ENCODE measurements around the gene WNT3.

The WNT3 gene

GRCh38 chr17:46800573-46800972 is 17.9 kb downstream of the WNT3 start:
- Histone ChIP-seq H3K27me3 (ENCODE audit: insufficient read depth, low read length) (0 out of 2 replicates have a peak, but pooled peaks cover 7% of the 10 kb centered on the region), H3K4me1 (ENCODE audit: insufficient read depth, low read length, severe bottlenecking) (no peaks in the 10 kb centered on the region), H3K4me3 (ENCODE audit: low read depth, low read length, poor library complexity, severe bottlenecking) (no peak overlapping the region), H3K36me3 (ENCODE audit: insufficient read depth, low read length) (no peaks in the 10 kb centered on the region), H3F3A (ENCODE audit: insufficient read depth, low read length) (no peaks in the 10 kb centered on the region), H3K79me2 (ENCODE audit: insufficient read depth, low read length) (no peaks in the 10 kb centered on the region), H2AFZ (ENCODE audit: low read length) (no peak overlapping the region), H3K9me3 (ENCODE audit: low read length) (no peaks in the 10 kb centered on the region), H3K27ac (ENCODE audit: low read depth, low read length, poor library complexity, severe bottlenecking) (no peak overlapping the region), H3K4me2 (ENCODE audit: low read length) (no peak overlapping the region), H4K20me1 (ENCODE audit: insufficient read depth, low read length) (no peaks in the 10 kb centered on the region), H3K9ac (ENCODE audit: low read length) (no peak overlapping the region), H3K9me2 (ENCODE audit: low read depth, low read length) (no peaks in the 10 kb centered on the region)
- TF ChIP-seq EZH2 (IDR thresholded peaks at IDR 0.05; ENCODE audit: borderline replicate concordance, low read length) (no peak), CTCF (IDR thresholded peaks at IDR 0.05; ENCODE audit: low read length) (no peak)

DNA sequence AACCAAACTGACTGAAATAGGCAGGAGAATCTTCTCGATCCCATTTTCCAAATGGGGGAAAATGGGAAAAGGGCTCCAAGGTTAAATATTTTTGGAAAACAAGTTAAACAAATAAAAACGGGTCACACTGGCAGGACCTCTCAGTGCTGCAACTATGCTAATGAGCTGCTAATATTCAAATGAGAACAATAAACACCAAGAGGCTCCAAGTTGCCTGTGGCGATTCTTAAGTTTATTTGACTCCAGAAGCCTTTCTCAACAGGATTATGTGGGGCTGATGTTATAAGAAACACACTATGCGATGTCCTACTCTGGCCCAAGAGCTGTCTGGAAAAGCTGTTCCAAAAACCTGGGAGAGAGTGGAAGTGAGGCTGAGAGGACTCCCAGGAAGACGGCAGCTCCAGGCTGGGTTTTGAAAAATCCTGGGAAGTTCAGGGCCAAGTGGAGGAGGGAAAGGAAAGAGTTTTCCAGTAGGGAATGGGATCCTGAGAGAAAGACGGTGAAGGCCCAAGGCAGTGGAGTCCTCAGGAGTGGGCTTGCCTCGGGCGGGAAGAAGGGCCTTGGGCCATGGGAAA is 21.4 kb downstream of the WNT3 start:
- Histone ChIP-seq H3K9ac (ENCODE audit: low read length) (no peak overlapping the region), H3K4me2 (ENCODE audit: low read length) (no peak overlapping the region), H3K27me3 (ENCODE audit: insufficient read depth, low read length) (peaks cover 12% of the 10 kb centered on the region; the same call in 1 of the 2 replicates), H4K20me1 (ENCODE audit: insufficient read depth, low read length) (no peaks in the 10 kb centered on the region), H3K4me1 (ENCODE audit: insufficient read depth, low read length, severe bottlenecking) (no peaks in the 10 kb centered on the region), H3K79me2 (ENCODE audit: insufficient read depth, low read length) (no peaks in the 10 kb centered on the region), H3K9me3 (ENCODE audit: low read length) (no peaks in the 10 kb centered on the region), H3K27ac (ENCODE audit: low read depth, low read length, poor library complexity, severe bottlenecking) (no peak overlapping the region), H2AFZ (ENCODE audit: low read length) (no peak overlapping the region), H3F3A (ENCODE audit: insufficient read depth, low read length) (no peaks in the 10 kb centered on the region), H3K9me2 (ENCODE audit: low read depth, low read length) (no peaks in the 10 kb centered on the region), H3K4me3 (ENCODE audit: low read depth, low read length, poor library complexity, severe bottlenecking) (no peak overlapping the region), H3K36me3 (ENCODE audit: insufficient read depth, low read length) (no peaks in the 10 kb centered on the region)
- TF ChIP-seq CTCF (IDR thresholded peaks at IDR 0.05; ENCODE audit: low read length) (no peak), EZH2 (IDR thresholded peaks at IDR 0.05; ENCODE audit: borderline replicate concordance, low read length) (no peak)

DNA sequence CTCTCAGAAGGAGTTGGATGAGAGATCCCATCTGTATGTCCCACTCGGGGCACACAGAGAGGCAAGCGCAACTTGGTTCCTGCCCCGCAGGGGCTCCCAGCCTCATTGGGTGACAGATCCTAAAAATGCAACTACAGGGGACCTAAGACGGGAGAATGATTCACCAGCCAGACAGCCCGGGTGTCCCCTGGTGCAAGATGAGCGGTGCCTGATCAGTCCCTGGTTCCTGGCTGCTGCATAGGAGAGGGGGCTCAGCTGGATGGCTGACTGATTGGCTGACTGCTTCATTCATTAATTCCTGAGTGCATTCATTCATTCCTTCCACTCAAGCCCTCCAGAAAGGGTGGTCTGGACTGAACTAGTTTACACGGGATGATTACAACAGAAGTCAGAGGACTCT is 22.0 kb downstream of the WNT3 start:
- no peaks in the 10 kb centered on the region for H3K36me3 ChIP-seq (ENCODE audit: insufficient read depth, low read length)
- no peak overlapping the region for H2AFZ ChIP-seq (ENCODE audit: low read length)
- H3K79me2 ChIP-seq (ENCODE audit: insufficient read depth, low read length), result no peaks in the 10 kb centered on the region
- H3F3A ChIP-seq (ENCODE audit: insufficient read depth, low read length), result no peaks in the 10 kb centered on the region
- no peak for TF ChIP-seq CTCF (IDR thresholded peaks at IDR 0.05; ENCODE audit: low read length)
- no peaks in the 10 kb centered on the region for H3K4me1 ChIP-seq (ENCODE audit: insufficient read depth, low read length, severe bottlenecking)
- peaks cover 12% of the 10 kb centered on the region; the same call in 1 of the 2 replicates for H3K27me3 ChIP-seq (ENCODE audit: insufficient read depth, low read length)
- H3K4me2 ChIP-seq (ENCODE audit: low read length), result no peak overlapping the region
- H3K4me3 ChIP-seq (ENCODE audit: low read depth, low read length, poor library complexity, severe bottlenecking), result no peak overlapping the region
- H3K9ac ChIP-seq (ENCODE audit: low read length), result no peak overlapping the region
- H3K9me2 ChIP-seq (ENCODE audit: low read depth, low read length), result no peaks in the 10 kb centered on the region
- no peaks in the 10 kb centered on the region for H4K20me1 ChIP-seq (ENCODE audit: insufficient read depth, low read length)
- H3K27ac ChIP-seq (ENCODE audit: low read depth, low read length, poor library complexity, severe bottlenecking), result no peak overlapping the region
- H3K9me3 ChIP-seq (ENCODE audit: low read length), result no peaks in the 10 kb centered on the region

All from OCI-LY1 (cell line).